Measurements from ENCODE around the gene TAL1.

- TF ChIP-seq CTCF (IDR thresholded peaks at IDR 0.05; ENCODE audit: low read length) (no peak), EZH2phosphoT487 (IDR thresholded peaks at IDR 0.05; ENCODE audit: low read length) (no peak)
Observed at GRCh38 chr1:47174656-47175020, 57.4 kb downstream of the TAL1 start.

Measured in MM.1S (cell line).